Glutamatergic neuron (in vitro differentiated cells): Measurements from ENCODE around the gene CHAT. TPM values are rescaled to one million over a fixed set of nuclear protein-coding genes. Genes with fewer than 3 reads are reported as not detected.
A peak's percentile ranks its signal among the peaks of the same experiment; 100 is the strongest.

ENCODE experiments used
- DNase-seq: peaks from one replicate; pipeline ENCODE4 v3.0.0; 2022
- H3K27ac Mint-ChIP-seq: one replicate; pipeline ENCODE4 v1.8.0; 2020; ENCODE audit warnings: mild to moderate bottlenecking, mixed read lengths, inconsistent platforms; ENCODE audit not compliant: unreplicated experiment
- H3K27me3 Mint-ChIP-seq: one replicate; pipeline ENCODE4 v1.8.0; 2020; ENCODE audit warnings: mild to moderate bottlenecking, moderate library complexity, mixed read lengths, inconsistent platforms; ENCODE audit not compliant: unreplicated experiment
- H3K36me3 Mint-ChIP-seq: one replicate; pipeline ENCODE4 v1.8.0; 2020; ENCODE audit warnings: mild to moderate bottlenecking, mixed read lengths, inconsistent platforms; ENCODE audit not compliant: unreplicated experiment
- H3K4me1 Mint-ChIP-seq: one replicate; pipeline ENCODE4 v1.8.0; 2020; ENCODE audit warnings: mild to moderate bottlenecking, low read depth, mixed read lengths, inconsistent platforms; ENCODE audit not compliant: unreplicated experiment
- H3K4me3 Mint-ChIP-seq: one replicate; pipeline ENCODE4 v1.8.0; 2020; ENCODE audit warnings: mild to moderate bottlenecking, mixed read lengths, inconsistent platforms; ENCODE audit not compliant: unreplicated experiment
- H3K9me3 Mint-ChIP-seq: one replicate; pipeline ENCODE4 v1.8.0; 2020; ENCODE audit warnings: mild to moderate bottlenecking, moderate library complexity, mixed read lengths, inconsistent platforms; ENCODE audit not compliant: unreplicated experiment
- CTCF ChIP-seq: fragments of 200-600 bp; sonication (generic); IDR thresholded peaks from one replicate; pipeline ENCODE4 v1.5.0; 2021; ENCODE audit not compliant: partially characterized antibody, unreplicated experiment
- long read RNA-seq: library from polyadenylated mRNA; unstranded; transcript quantifications from one replicate; pipeline ENCODE4 v2.0.0, GENCODE V29; 2020; ENCODE audit not compliant: unreplicated experiment
- total RNA-seq: library from RNA; stranded (reverse); fragmentation: NEBNext Ultra II Directional; extraction: Animal tissue kit (Norgen Biotek cat#: 25700); gene quantifications from one replicate; pipeline ENCODE4 v1.2.1, GENCODE V29; 2021; ENCODE audit not compliant: unreplicated experiment

Gene CHAT
- 15.4 TPM for total RNA-seq
- long read RNA-seq, partial matches to known transcripts: 0 of 3 reads
- long read RNA-seq, other reads (novel, unspliced or antisense): 1 of 3 reads

- peak within 1 kb of the TSS; percentile 75 for H3K27ac Mint-ChIP-seq
Measured at GRCh38 chr10:49613882-49614241, at the start of gene CHAT. CHAT (plus strand) TSS chr10:49614037; CDS start chr10:49614190, 153 bp downstream.

GRCh38 chr10:49564461-49565009, 49.3 kb upstream of the CHAT start:
- no peak overlapping the region for H3K4me3 Mint-ChIP-seq
- H3K4me1 Mint-ChIP-seq: no peaks in the 10 kb centered on the region
- no peak for DNase-seq
- no peak overlapping the region for H3K27ac Mint-ChIP-seq
- H3K9me3 Mint-ChIP-seq: peaks cover 4% of the 10 kb centered on the region
- TF ChIP-seq CTCF: no peak
- H3K36me3 Mint-ChIP-seq: peaks cover 21% of the 10 kb centered on the region
- H3K27me3 Mint-ChIP-seq: peaks cover 2% of the 10 kb centered on the region

More at GRCh38 chr10:49613882-49614241, at the start of gene CHAT:
- Mint-ChIP-seq H3K36me3 (peaks cover 2% of the 10 kb centered on the region), H3K4me1 (peaks cover 24% of the 10 kb centered on the region), H3K4me3 (peak within 1 kb of the TSS; percentile 78), H3K27me3 (peaks cover 37% of the 10 kb centered on the region), H3K9me3 (peaks cover 14% of the 10 kb centered on the region)
- TF ChIP-seq CTCF: no peak
- no peak for DNase-seq

GRCh38 chr10:49567810-49568209, 46.0 kb upstream of the CHAT start:
- Mint-ChIP-seq H3K27ac (no peak overlapping the region), H3K4me1 (peaks cover 7% of the 10 kb centered on the region), H3K9me3 (peaks cover 11% of the 10 kb centered on the region), H3K36me3 (peaks cover 26% of the 10 kb centered on the region), H3K4me3 (no peak overlapping the region), H3K27me3 (peaks cover 4% of the 10 kb centered on the region)
- DNase-seq: no peak
- no peak for TF ChIP-seq CTCF

GRCh38 chr10:49568235-49568634, 45.6 kb upstream of the CHAT start:
- no peak for DNase-seq
- Mint-ChIP-seq H3K4me1 (peaks cover 8% of the 10 kb centered on the region), H3K4me3 (no peak overlapping the region), H3K27me3 (peaks cover 4% of the 10 kb centered on the region), H3K27ac (no peak overlapping the region), H3K9me3 (peaks cover 11% of the 10 kb centered on the region), H3K36me3 (peaks cover 26% of the 10 kb centered on the region)
- no peak for TF ChIP-seq CTCF

- peaks cover 8% of the 10 kb centered on the region for H3K4me1 Mint-ChIP-seq
- H3K9me3 Mint-ChIP-seq: peaks cover 11% of the 10 kb centered on the region
Measured at GRCh38 chr10:49569031-49569631, 44.7 kb upstream of the CHAT start.

More at GRCh38 chr10:49569031-49569631, 44.7 kb upstream of the CHAT start:
- peaks cover 30% of the 10 kb centered on the region for H3K36me3 Mint-ChIP-seq
- H3K27ac Mint-ChIP-seq: no peak overlapping the region
- TF ChIP-seq CTCF: no peak
- DNase-seq: no peak
- no peak overlapping the region for H3K4me3 Mint-ChIP-seq
- H3K27me3 Mint-ChIP-seq: peaks cover 4% of the 10 kb centered on the region
